Sigmoid colon (tissue), 7 donors: Measurements from ENCODE around the gene STX19. TPM values are rescaled to one million over a fixed set of nuclear protein-coding genes. Genes with fewer than 3 reads are reported as not detected.

ENCODE experiments used
- DNase-seq: peaks from one replicate; pipeline ENCODE4 v3.0.0-alpha.2; 2019
- H3K27ac ChIP-seq, 4 donors: fragments of 200-600 bp; sonication (generic); one replicate each; pipeline ENCODE4 v1.5.1; 2016 to 2019; ENCODE audit warnings: mild to moderate bottlenecking in 1 of 4
- H3K27me3 ChIP-seq, 3 donors: fragments of 200-600 bp; sonication (generic); one replicate each; pipeline ENCODE4 v1.5.1; 2019; ENCODE audit warnings: mild to moderate bottlenecking in 1 of 3
- H3K36me3 ChIP-seq, 4 donors: fragments of 200-600 bp; sonication (generic); one replicate each; pipeline ENCODE4 v1.5.1; 2016 to 2019
- H3K4me1 ChIP-seq, 4 donors: fragments of 200-600 bp; sonication (generic); one replicate each; pipeline ENCODE4 v1.5.1; 2017 to 2019
- H3K4me3 ChIP-seq, 4 donors: fragments of 200-600 bp; sonication (generic); one replicate each; pipeline ENCODE4 v1.5.1; 2017 to 2019; ENCODE audit warnings: mild to moderate bottlenecking in 2 of 4, moderate library complexity in 1 of 4
- H3K9me3 ChIP-seq, 4 donors: fragments of 200-600 bp in 3 of 4; sonication (generic) in 3 of 4; one replicate each; pipeline versions ENCODE4 v1.5.1 to v1.6.1; 2013 to 2019
- CTCF ChIP-seq, 4 experiments: fragments of 450-650 bp in 3 of 4; fragments of 200-600 bp in 1 of 4; IDR thresholded peaks; one replicate each; pipeline ENCODE4 v1.5.1; 2016 to 2019; ENCODE audit warnings: antibody characterized with exemption in 4 of 4, mild to moderate bottlenecking in 3 of 4, moderate library complexity in 2 of 4
- EP300 ChIP-seq, 4 donors: sonication (generic); formaldehyde crosslinking; IDR thresholded peaks; one replicate each; pipeline ENCODE4 v1.6.1; 2017; ENCODE audit warnings: antibody characterized with exemption in 4 of 4
- POLR2A ChIP-seq, 2 donors: fragments of 450-650 bp; IDR thresholded peaks; one replicate each; pipeline ENCODE4 v1.6.1; 2016; ENCODE audit warnings: antibody characterized with exemption in 2 of 2, mild to moderate bottlenecking in 2 of 2, moderate library complexity in 2 of 2
- POLR2AphosphoS5 ChIP-seq, 4 donors: sonication (generic); formaldehyde crosslinking; IDR thresholded peaks; one replicate each; pipeline ENCODE4 v1.6.1; 2017; ENCODE audit warnings: antibody characterized with exemption in 4 of 4
- WGBS, 2 donors: extraction: QIAGEN DNeasy Blood & Tissue Kit; methylation state at CpG; one replicate each; pipeline ENCODE4 v1.1.7; 2013; 5-methylcytosine and 5-hydroxymethylcytosine counted together
- intact Hi-C: fragments of 100-400 bp; cut with DNase I; formaldehyde crosslinking; loops from one replicate; pipeline ENCODE4 v1.15.1; 2023
- polyA plus RNA-seq, 3 donors: library from polyadenylated mRNA; stranded (reverse); fragments of 200-250 nt; gene quantifications; one replicate each; pipeline ENCODE4 v1.2.3, GENCODE V29; 2013
- total RNA-seq, 4 donors: library from RNA; depleted of rRNA; stranded (reverse); fragments of >200 nt; gene quantifications; one replicate each; pipeline ENCODE4 v1.1.0, GENCODE V29; 2016
- donor health status: healthy with polysubstance abuse.
- donor health status: Bipolar disorder and iron deficiency.
- donor health status: healthy.

STX19 gene
- total and polyA plus RNA-seq, 7 donors = 13.1 to 49.9 (median 34.2) TPM; not detected in 4

GRCh38 chr3:94036909-94037507 lies 8.6 kb upstream of the STX19 start:
- Histone ChIP-seq H3K36me3 (peaks cover 0 to 12% (median 0%) of the 10 kb centered on the region in 4 donors), H3K27ac (no peak overlapping the region), H3K4me3 (no peak overlapping the region), H3K4me1 (no peaks in the 10 kb centered on the region), H3K9me3 (no peaks in the 10 kb centered on the region), H3K27me3 (no peaks in the 10 kb centered on the region)
- no peak for DNase-seq
- WGBS, 2 donors = 77 to 79% methylated on average over 3 of the region's 3 CpGs
- intact Hi-C loops = no loop called here
- TF ChIP-seq POLR2A (IDR thresholded peaks at IDR 0.05) = no peak
- peak in 2 of 4 experiments; percentile 17 to 26 for TF ChIP-seq CTCF (IDR thresholded peaks at IDR 0.05)

GRCh38 chr3:94026623-94027022 lies 1.8 kb downstream of the STX19 start:
- WGBS, 2 donors = 18 to 69% methylated on average over 2 of the region's 2 CpGs
- TF ChIP-seq POLR2AphosphoS5 (IDR thresholded peaks at IDR 0.05) = no peak
- no peak for TF ChIP-seq POLR2A (IDR thresholded peaks at IDR 0.05)
- no peak for TF ChIP-seq CTCF (IDR thresholded peaks at IDR 0.05)
- no peak for TF ChIP-seq EP300 (IDR thresholded peaks at IDR 0.05)
- H3K27me3 ChIP-seq = no peaks in the 10 kb centered on the region
- no peak overlapping the region for H3K27ac ChIP-seq
- no peak overlapping the region for H3K4me3 ChIP-seq
- H3K4me1 ChIP-seq = no peaks in the 10 kb centered on the region
- peaks cover 0 to 6% (median 0%) of the 10 kb centered on the region in 4 donors for H3K36me3 ChIP-seq
- DNase-seq = no peak
- no peaks in the 10 kb centered on the region for H3K9me3 ChIP-seq
- intact Hi-C loops = no loop called here

GRCh38 chr3:94024385-94024784 lies 4.0 kb downstream of the STX19 start:
- DNase-seq = no peak
- Histone ChIP-seq H3K27me3 (no peaks in the 10 kb centered on the region), H3K4me1 (no peaks in the 10 kb centered on the region), H3K36me3 (peaks cover 0 to 6% (median 0%) of the 10 kb centered on the region in 4 donors), H3K27ac (no peak overlapping the region), H3K4me3 (no peak overlapping the region), H3K9me3 (no peaks in the 10 kb centered on the region)
- WGBS, 2 donors = 11 to 53% methylated on average over 3 of the region's 3 CpGs
- intact Hi-C loops = no loop called here
- TF ChIP-seq EP300 (IDR thresholded peaks at IDR 0.05) (no peak), POLR2AphosphoS5 (IDR thresholded peaks at IDR 0.05) (no peak), POLR2A (IDR thresholded peaks at IDR 0.05) (no peak), CTCF (IDR thresholded peaks at IDR 0.05) (no peak)

GRCh38 chr3:94020293-94020692 lies 8.1 kb downstream of the STX19 start:
- intact Hi-C loops = no loop called here
- 26 to 80% methylated on average over 3 of the region's 3 CpGs for WGBS, 2 donors

More at GRCh38 chr3:94020293-94020692, 8.1 kb downstream of the STX19 start:
- TF ChIP-seq EP300 (IDR thresholded peaks at IDR 0.05) (no peak), CTCF (IDR thresholded peaks at IDR 0.05) (no peak), POLR2AphosphoS5 (IDR thresholded peaks at IDR 0.05) (no peak), POLR2A (IDR thresholded peaks at IDR 0.05) (no peak)
- peaks cover 0 to 6% (median 0%) of the 10 kb centered on the region in 4 donors for H3K36me3 ChIP-seq
- DNase-seq = no peak
- no peaks in the 10 kb centered on the region for H3K4me1 ChIP-seq
- H3K4me3 ChIP-seq = no peak overlapping the region
- no peaks in the 10 kb centered on the region for H3K9me3 ChIP-seq
- no peaks in the 10 kb centered on the region for H3K27me3 ChIP-seq
- H3K27ac ChIP-seq = no peak overlapping the region
